Dermis lymphatic vessel endothelial cell (primary cell): ENCODE measurements around the gene SCTR. TPM values are rescaled to one million over a fixed set of nuclear protein-coding genes. Genes with fewer than 3 reads are reported as not detected.

Experiments
- total RNA-seq: library from RNA; depleted of rRNA; stranded (reverse); fragments of >200 nt; gene quantifications from 2 replicates; pipeline ENCODE4 v1.2.1, GENCODE V29; 2014

The SCTR gene
- not detected in 2 replicates for total RNA-seq

GRCh38 chr2:119523952-119524694, at the start of gene SCTR:
SCTR (minus strand) TSS chr2:119524483; CDS start chr2:119524226, 257 bp downstream.

GRCh38 chr2:119544075-119544938, 20.0 kb upstream of the SCTR start, which contains the start of gene CFAP221:
CFAP221 (plus strand) TSS chr2:119544449; CDS start chr2:119546132, 1,683 bp downstream.

DNA sequence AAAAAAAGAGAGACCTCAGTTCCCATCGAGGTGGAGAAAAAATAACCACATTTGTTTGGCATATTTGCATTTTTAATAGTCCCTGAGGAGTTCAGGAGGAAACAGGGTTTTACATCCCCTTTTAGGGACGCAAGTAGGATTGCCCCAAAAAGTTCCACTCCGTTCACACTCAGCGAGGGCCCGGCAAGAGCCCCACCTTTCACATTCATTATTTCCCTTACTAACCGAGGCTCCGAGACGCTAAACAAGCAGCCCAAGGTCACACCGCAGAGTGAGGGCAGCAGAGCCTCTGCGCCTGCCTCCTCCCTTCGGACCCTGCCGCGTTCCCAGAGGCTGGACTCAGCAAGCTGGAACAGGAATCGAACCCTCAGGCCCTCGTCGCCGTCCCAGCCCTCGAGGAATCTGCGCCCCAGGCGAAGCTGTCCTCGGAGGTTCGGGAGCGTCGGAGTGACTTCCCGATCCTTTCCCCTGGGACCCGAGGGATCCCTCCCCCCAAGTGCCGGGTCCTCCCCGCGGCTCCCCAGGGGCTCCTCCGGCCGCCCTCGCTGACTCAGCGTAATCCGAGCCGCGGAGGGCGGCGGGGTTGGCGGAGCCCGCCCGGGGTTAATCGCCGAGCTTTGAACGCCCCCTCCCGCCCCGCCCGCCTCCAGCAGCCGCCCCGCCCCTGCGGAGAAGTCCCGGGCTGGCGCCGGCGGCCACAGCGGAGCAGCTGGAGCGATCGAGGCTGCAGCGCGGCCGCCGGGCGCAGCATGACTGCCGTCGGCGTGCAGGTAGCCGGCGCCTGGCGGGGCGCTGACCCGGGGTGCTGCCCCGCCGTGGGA, 92.9 kb downstream of the SCTR start, which contains the start of gene TMEM37:
Gene TMEM37 (plus strand): TSS at position 700 of the 821 bp plus-strand sequence. CDS start 50 bp downstream, at position 750.

Other genes with a start within 250 kb of the SCTR start
- gene C2orf76, start 157.6 kb downstream of the SCTR start, total RNA-seq = 12.3 and 14.5 TPM in 2 replicates
- gene DBI, start 157.5 kb downstream of the SCTR start, total RNA-seq = 76.4 and 86.9 TPM in 2 replicates
- not detected in 2 replicates for gene TMEM37, start 92.6 kb downstream of the SCTR start, total RNA-seq
- gene CFAP221, start 20.0 kb upstream of the SCTR start, total RNA-seq = under 0.01 TPM in 1 of 2 replicates, not detected in the other
- gene TMEM177, start 154.7 kb upstream of the SCTR start, total RNA-seq = 5.4 and 6.0 TPM in 2 replicates
- gene PTPN4, start 235.4 kb upstream of the SCTR start, total RNA-seq = 27.2 and 27.4 TPM in 2 replicates